Smooth muscle cell of the brain vasculature (primary cell): Measurements from ENCODE around the gene MRPL55.
"Not testable (repeated sequence)": the region's sequence is repeated elsewhere in the genome, so short reads cannot be mapped to it uniquely, and the experiment has no call there.

Source experiments
- DNase-seq: peaks from one replicate; pipeline ENCODE4 v3.0.0-alpha.2; 2012; ENCODE audit warnings: low read depth, low spot score

MRPL55 gene

GRCh38 chr1:228122921-228123441 is 13.9 kb upstream of the MRPL55 start:
- no peak for DNase-seq

DNA sequence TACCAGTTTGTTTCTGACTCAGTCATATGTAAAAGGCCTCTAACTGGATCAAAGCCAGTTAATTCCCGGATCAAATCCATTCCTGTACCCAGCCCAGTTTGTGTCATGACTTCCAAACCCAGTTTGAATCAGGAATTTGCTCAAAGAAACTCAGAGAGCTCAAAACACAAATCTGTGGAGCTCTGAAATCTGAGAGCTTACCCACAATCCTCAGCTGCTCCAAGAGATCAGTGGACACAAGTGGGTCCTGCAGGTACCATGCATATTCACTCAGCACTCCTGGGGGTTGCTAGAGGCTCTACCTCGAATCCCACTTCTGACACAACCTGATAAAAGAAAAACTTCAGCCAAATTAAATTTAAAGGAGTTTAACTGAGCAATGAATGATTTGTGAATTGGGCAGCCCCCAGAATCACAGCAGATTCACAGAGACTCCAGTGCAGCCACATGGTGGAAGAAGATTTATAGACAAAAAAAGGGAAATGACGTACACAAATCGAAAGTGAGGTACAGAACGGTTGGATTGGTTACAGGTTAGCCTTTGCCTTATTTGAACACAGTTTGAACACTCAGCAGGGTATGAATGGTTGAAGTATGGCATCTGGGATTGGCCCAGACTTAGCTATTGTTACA is 11.9 kb upstream of the MRPL55 start:
- no peak for DNase-seq

GRCh38 chr1:228120351-228120750 is 11.3 kb upstream of the MRPL55 start:
- no peak for DNase-seq

GRCh38 chr1:228118040-228118439 is 8.9 kb upstream of the MRPL55 start:
- no peak for DNase-seq

GRCh38 chr1:228117335-228117734 is 8.2 kb upstream of the MRPL55 start:
- no peak for DNase-seq

DNA sequence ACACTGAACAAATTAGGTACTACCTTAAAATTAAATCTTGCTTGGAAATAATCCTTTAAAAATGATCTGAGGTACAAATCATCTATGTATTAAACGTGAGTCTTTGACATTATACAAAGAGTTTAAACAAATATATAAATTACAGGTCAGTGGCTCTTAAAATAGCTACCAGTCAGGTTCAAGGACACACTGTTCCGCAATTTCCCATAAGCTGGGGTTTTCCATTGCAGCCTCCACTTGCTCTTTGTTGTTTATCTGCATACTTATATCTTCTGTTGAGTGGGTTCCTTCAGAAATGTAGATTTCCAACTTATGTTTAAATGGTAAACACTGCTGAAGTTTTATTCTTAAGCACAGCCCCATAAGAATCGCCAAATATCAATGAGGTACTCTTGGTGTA is 5.7 kb upstream of the MRPL55 start:
- no peak for DNase-seq

- no peak for DNase-seq
Observed at GRCh38 chr1:228112617-228113016, 3.5 kb upstream of the MRPL55 start.

- no peak for DNase-seq
Observed at GRCh38 chr1:228112167-228112566, 3.1 kb upstream of the MRPL55 start.

GRCh38 chr1:228111315-228111714 is 2.2 kb upstream of the MRPL55 start:
- DNase-seq, result not testable (repeated sequence)

DNA sequence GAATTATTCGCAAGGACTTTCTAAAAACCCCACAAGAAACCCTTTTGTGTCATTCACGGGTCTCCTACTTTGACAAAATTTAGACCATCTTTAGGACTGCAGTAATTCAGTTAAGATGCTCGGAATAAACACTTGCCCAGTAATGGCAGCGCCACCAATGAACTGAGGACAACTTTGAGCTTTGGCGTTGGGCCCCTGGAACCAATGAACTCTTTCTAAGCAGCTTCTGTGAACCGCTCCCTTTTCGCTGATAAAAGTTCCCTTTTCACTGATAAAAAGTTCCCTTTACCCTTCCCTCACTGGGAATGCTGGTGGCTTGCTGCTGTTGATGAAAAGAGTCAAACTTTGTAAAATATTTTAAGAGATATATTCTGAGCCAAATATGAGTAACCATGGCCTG is 1.5 kb upstream of the MRPL55 start:
- DNase-seq, result no peak

DNA sequence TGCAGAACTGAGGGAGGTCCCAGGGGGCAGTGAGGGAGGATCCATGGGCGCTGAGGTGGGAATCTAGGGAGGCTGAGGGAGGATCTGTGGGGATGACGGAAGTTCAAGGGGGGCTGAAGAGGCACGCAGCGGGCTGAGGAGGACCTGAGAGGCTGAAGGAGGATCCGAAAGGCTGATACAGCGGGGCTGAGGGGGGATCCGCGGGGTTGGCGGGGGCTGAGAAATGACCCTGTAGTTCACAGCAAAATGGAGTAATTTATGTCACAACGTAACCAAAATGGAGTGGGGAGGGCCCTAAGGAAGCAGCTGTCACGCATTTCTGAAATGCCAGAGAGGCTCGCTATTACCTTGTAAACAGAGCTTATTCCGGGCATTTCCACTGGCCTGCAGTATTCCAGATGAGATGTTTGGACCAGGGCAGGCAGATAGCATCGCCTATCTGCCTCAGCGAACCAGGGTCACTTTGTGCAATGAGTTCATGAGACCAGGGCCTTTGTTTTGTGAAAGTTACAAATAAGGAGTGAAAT is 926 bp upstream of the MRPL55 start:
- no peak for DNase-seq

- DNase-seq, result no peak
Observed at GRCh38 chr1:228108742-228109072, 392 bp downstream of the MRPL55 start.

DNA sequence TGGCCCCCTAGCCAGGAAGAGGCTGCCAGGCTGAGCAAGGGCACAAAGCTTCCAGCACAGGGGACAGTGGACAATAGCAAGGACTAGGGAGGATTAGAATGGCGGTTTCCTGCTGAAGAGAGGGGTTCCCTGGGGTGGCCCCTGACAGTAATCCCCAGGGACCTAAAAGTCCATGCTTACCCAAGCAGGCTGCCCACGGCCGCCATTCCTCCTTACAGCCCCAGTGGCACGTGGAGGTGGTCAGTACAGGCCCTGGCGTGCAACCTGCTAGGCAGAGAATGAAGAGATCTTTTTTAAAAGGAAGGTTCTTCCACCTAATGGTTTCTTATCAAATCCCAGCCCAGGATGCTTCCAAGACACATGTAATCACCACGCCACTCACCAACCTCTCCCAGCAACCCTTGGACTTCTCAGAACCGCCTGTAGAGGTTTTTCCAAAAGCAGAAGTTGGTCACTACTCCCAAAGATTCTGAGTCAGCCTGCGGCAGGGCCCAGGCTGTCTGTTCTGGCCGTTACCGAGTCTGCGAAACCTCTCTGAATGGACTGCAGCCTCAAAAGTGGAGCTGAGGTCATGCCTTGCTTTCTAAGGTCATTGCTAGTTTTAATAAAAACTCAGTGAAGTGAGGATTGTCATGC is 926 bp downstream of the MRPL55 start:
- no peak for DNase-seq

DNA sequence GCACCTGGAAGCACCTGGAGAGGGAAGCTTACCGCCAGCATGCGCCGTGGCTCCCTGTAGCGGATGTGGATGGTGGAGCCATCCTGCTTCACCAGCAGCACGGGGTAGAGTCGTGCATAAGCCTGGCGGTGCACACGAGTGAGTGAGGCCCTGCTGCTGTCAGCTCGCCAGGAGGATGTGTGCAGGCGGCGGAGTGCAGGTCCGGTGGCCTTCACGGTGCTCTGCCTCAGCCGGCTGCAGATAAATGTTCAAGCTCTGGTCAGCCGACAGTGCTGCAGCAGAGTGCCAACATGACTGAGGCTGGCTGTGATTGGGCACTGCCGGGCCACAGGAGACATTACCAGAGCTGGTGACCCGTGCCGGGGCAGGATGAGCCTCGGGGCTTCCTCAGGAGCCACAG is 1.5 kb downstream of the MRPL55 start:
- DNase-seq, result no peak

GRCh38 chr1:228106800-228107054 is 2.4 kb downstream of the MRPL55 start:
- DNase-seq, result no peak

DNA sequence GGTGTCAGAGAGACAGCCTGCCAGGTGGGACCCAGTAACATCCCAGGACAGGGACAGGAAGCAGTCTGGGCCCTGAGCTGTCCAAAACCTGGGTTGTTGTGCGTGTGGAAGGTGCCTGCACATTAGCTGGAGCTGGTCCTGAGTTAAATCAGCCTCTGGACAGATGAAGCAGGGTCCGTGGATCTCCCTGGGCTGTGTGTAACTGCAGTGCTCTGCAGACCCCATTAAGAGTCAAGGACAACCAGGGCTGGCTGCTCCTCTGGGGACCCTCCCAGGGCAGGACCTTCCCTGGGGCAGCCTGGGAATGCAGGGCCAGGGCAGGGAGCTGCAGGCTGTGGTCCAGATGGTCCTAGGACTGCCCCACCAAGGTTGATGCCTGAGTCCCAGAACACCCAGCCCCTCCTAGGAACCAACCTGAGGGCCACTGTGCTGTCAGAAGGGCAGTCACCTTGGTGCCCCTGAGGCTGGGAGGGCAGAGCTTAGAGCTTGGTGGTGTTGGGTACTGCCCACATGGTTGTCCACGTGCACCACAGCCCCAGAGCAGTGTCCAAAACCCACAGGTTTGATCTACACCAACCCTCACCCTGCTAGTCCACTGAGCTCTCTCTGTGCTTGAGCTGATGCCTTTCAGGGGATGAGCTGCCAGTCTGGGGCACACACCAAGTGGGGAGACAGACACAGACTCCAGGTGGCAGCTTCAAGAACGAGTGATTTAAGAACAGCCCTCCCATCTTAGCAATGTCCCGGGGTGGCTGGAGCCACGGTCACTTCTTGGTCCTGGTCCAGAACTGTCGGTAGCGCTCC is 2.9 kb downstream of the MRPL55 start:
- no peak for DNase-seq

DNA sequence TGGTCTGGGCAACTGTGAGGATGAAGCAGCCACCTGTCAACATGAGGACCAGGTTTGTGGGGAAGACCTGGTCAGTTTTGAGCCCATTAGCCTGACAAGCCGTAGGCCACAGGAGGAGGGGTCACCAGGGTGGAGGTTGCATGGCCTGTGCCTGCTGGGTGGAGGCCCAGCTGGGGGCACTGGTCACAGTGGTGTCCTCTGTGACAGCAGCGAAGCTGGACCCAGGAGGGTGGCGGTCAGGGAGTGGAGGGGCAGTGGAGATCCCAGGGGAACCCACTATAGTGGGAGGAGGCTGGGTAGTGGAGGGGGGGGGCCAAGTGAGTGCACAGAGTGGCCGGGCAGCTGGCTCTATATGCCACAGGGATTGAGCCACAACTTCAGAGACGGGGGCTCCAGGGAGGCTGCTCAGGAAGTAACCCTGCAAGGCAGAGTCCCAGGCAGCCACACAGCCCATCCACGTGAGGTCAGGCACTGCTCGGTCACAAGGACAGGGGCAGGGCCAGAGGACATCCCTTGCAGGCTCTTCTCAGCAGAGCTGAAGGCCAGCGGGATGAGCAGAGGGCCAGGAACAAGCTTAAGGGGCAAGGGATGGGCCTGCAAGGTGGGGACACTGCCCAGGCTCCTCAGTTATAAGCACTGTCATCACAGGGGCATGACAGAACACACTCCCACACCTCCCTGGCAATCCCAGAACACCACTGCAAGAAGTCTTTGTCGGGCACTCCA is 3.7 kb downstream of the MRPL55 start:
- no peak for DNase-seq

DNA sequence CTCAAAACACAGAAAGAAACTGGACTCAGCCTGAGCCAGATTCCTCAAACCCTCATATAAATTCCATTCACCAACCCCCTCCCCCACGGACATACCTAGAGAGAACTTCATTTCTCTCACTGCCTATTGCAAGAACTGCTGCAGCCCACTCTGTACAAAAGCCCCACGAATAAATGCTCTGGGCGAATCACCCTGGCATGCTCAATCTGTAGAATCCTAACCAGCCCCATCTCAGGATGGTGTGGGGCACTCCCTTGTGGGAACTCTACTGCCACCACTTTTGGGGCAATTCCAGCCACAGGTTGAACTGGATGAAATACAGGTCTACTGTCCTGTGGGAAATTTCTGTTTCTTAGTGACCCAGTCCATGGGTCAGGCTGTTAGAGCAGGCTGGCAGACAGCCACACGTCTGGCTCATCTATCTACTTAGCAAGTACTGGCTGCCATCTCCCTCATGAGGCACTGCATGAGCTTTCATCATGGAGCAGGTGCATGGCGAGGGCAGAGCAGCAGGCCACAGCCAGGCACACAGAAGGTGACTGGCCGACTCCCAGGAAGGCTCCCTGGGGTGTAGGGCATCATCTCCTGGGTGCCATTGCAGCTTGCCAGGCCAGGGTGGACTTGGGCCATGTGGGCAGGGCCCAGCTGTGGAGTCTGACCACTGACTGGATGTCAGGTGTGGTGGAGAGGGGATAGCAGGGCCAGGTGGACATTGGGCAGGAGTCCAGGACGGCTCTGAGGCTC is 4.4 kb downstream of the MRPL55 start:
- DNase-seq, result no peak

GRCh38 chr1:228102791-228103620 is 6.1 kb downstream of the MRPL55 start, which contains the start of gene C1orf35:
TSS of gene C1orf35 (minus strand) at chr1:228103325. CDS start at chr1:228103227, 98 bp downstream.
- DNase-seq, result peak; percentile 85

- DNase-seq, result no peak
Observed at GRCh38 chr1:228101994-228102790, 6.9 kb downstream of the MRPL55 start.
